Esophagus muscularis mucosa (tissue), 4 donors: Measurements from ENCODE around the gene ULK1. TPM values are rescaled to one million over a fixed set of nuclear protein-coding genes. Genes with fewer than 3 reads are reported as not detected.

Experiments
- DNase-seq: peaks from one replicate; pipeline ENCODE4 v3.0.0-alpha.2; 2017; ENCODE audit errors: extremely low spot score
- H3K27ac ChIP-seq, 4 donors: fragments of 200-600 bp; sonication (generic); replicated peaks in 1 of 4; 1 replicate in 3 of 4; 2 replicates in 1 of 4; pipeline ENCODE4 v1.5.1; 2016 to 2019; ENCODE audit warnings: mild to moderate bottlenecking in 1 of 4
- H3K27me3 ChIP-seq, 4 donors: fragments of 200-600 bp; sonication (generic); one replicate each; pipeline versions ENCODE4 v1.5.1 to v1.6.0; 2016 to 2019
- H3K36me3 ChIP-seq, 4 donors: fragments of 200-600 bp; sonication (generic); one replicate each; pipeline ENCODE4 v1.5.1; 2016 to 2019
- H3K4me1 ChIP-seq, 4 donors: fragments of 200-600 bp; sonication (generic); one replicate each; pipeline ENCODE4 v1.5.1; 2016 to 2019
- H3K4me3 ChIP-seq, 4 donors: fragments of 200-600 bp; sonication (generic); 1 replicate in 2 of 4; 2 replicates in 2 of 4; pipeline ENCODE4 v1.5.1; 2016 to 2019; ENCODE audit warnings: mild to moderate bottlenecking in 4 of 4, moderate library complexity in 1 of 4
- H3K9me3 ChIP-seq, 4 donors: fragments of 200-600 bp; sonication (generic); 1 replicate in 3 of 4; 2 replicates in 1 of 4; pipeline ENCODE4 v1.5.1; 2016 to 2019
- CTCF ChIP-seq, 3 experiments: fragments of 200-600 bp in 2 of 3; fragments of 450-650 bp in 1 of 3; sonication (generic) in 2 of 3; IDR thresholded peaks; one replicate each; pipeline ENCODE4 v1.5.1; 2017 to 2019; ENCODE audit warnings: antibody characterized with exemption in 3 of 3, mild to moderate bottlenecking in 2 of 3, moderate library complexity in 1 of 3
- EP300 ChIP-seq: sonication (generic); formaldehyde crosslinking; IDR thresholded peaks from one replicate; pipeline ENCODE4 v1.6.1; 2017; ENCODE audit warnings: antibody characterized with exemption
- POLR2A ChIP-seq: fragments of 450-650 bp; IDR thresholded peaks from one replicate; pipeline ENCODE4 v1.6.1; 2017; ENCODE audit warnings: antibody characterized with exemption, moderate library complexity, mild to moderate bottlenecking, low read depth
- POLR2AphosphoS5 ChIP-seq, 2 donors: sonication (generic); formaldehyde crosslinking; IDR thresholded peaks; one replicate each; pipeline ENCODE4 v1.6.1; 2017; ENCODE audit warnings: antibody characterized with exemption in 2 of 2
- WGBS: methylation state at CpG from one replicate; pipeline ENCODE4 v1.1.5; 2018; 5-methylcytosine and 5-hydroxymethylcytosine counted together
- intact Hi-C: fragments of 100-400 bp; cut with DNase I; formaldehyde crosslinking; loops from one replicate; pipeline ENCODE4 v1.15.1; 2023
- total RNA-seq, 4 donors: library from RNA; depleted of rRNA; stranded (reverse); fragments of >200 nt; gene quantifications; one replicate each; pipeline versions ENCODE4 v1.1.0 to v1.2.1, GENCODE V29; 2016

ULK1 gene
- total RNA-seq, 4 donors from 2014 or later, result 18.4 to 37.5 (median 26.9) TPM

DNA sequence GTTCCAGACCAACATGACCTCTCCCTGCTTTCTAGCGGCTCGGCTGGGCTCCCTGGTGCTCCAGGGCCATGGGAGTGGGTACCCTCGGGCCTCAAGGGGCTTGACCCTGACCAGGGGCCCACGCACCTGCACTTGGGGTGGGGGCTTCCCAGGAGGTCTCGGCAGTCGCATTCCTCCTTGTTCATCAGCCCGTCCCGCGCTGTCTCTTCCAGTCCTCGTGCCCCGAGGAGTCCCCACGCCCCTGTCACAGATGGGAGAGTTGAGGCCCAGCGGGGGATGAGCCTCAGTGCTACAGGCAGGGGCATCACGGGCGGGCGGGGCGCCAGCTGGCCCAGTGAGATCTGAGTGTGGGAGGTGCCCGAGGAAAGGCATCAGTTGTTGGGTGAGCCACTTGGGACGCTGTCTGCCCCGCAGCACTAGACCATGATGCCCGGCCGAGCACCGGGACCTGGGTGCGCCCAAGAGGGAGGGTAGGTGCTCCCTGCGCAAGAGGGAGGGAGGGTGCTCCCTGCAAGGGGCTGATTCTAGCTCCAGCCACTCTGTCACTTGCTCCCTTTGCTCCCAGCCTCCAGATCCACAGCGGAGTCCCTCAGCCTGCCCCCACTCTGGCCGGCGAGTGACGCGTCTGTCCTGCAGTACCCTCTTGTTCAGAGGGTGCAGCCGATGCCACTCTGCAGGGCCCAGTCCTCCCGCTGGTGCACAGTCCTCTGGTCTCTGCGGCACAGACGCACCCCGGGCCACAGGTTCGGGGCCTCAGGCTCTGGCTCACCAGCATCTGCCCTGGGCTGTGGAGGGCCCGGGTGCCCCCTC lies 42.5 kb upstream of the ULK1 start:
- Histone ChIP-seq H3K27me3 (peaks cover 0 to 64% (median 0%) of the 10 kb centered on the region in 4 donors), H3K9me3 (no peaks in the 10 kb centered on the region), H3K4me1 (peaks cover 0 to 10% (median 0%) of the 10 kb centered on the region in 4 donors), H3K4me3 (no peak overlapping the region), H3K36me3 (no peaks in the 10 kb centered on the region), H3K27ac (no peak overlapping the region)
- 85% methylated on average over 22 of the region's 37 CpGs for WGBS
- intact Hi-C loops, result loop anchor here (2.0 kb wide), 1 partner anchor 149 kb away; no protein-coding TSS in a partner anchor
- TF ChIP-seq POLR2A, result no peak
- TF ChIP-seq POLR2AphosphoS5 (IDR thresholded peaks at IDR 0.05), result no peak
- TF ChIP-seq EP300, result no peak
- TF ChIP-seq CTCF (IDR thresholded peaks at IDR 0.05), result no peak
- no peak for DNase-seq

DNA sequence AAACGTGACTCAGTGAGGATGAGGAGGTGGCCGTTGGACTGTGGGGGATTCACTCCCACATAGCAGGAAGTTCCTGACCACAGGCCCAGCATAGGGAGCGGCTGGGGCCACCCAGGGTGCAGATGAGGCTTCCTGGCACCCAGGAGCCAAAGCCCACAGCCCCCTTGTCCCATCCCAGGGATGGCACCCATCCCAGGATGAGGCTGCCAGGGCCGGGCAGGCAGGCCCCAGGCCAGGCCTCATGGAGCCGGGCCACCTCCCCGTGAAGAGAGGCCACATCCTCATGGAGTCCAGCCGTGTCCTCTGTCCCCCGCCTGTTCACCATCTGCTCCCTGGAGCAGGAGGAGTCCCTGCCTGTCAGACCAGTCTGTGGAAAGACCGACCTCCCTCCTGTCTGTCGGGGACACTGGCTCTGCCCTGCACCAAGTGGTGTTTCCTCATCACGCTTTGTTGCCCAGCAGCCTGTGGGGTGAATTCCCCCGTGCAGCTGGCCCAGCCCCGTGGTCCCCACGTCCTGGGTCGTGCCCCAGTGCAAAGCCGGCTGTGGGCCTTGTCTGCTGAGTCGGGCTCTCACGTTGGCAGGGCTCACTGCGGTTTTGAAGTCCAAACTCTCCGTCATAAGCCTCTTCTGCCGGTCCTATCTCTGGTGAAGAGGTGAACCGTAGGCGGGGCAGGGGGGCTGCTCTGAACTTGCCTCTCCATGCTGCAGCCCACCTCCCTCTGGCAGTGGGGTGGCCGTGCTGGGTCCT lies 41.7 kb upstream of the ULK1 start:
- no peak for DNase-seq
- Histone ChIP-seq H3K4me3 (no peak overlapping the region), H3K9me3 (no peaks in the 10 kb centered on the region), H3K27me3 (peaks cover 0 to 71% (median 0%) of the 10 kb centered on the region in 4 donors), H3K4me1 (peaks cover 0 to 10% (median 0%) of the 10 kb centered on the region in 4 donors), H3K36me3 (no peaks in the 10 kb centered on the region), H3K27ac (no peak overlapping the region)
- no peak for TF ChIP-seq POLR2AphosphoS5 (IDR thresholded peaks at IDR 0.05)
- no peak for TF ChIP-seq CTCF (IDR thresholded peaks at IDR 0.05)
- no peak for TF ChIP-seq POLR2A
- no peak for TF ChIP-seq EP300
- 52% methylated on average over 8 of the region's 24 CpGs for WGBS
- intact Hi-C loops, result no loop called here

DNA sequence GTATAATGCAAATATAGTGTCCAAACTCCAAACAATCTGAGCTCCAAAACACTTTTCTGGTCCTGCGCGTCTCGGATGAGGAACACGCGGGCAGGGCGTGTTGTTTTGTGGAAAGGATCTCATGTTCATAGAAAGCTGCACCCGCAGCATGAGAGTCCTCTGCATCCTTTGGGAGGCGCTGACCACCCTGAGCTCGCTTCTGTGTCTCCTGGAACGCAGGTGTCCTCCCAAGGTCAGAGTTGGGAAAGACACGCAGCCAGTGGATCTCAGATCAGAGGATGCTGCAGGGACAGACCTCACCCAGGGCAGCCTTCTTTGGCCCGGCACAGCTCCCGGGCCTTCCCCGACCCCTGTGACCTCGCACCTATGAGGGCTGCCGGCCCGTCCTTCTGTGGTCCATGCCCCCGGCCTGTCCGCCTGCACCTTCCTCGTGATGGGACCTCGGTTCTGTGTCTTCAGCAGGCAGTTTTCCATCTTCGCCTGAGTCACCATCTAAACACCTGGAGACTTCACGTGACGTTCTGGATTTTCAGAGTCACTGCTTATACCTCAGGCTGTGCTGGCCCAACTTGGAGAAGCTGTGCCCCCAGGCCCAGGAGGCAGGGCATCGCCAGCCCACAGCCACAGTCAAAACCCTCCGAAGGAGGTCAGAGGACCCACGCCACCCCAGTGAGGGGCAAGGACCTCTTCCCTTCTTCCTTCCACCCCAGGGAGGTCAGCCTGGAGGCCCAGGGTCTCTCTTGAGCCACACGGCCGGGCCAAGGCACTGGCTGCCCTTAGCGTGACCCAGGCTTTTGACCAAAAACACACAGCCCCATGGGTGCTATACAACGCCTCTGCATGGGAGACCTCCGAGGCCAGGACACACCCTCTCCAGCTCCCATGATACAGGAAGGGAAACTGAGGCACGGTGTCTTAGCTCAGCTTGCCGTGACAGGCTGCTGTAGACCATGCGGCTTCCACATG lies 40.3 kb upstream of the ULK1 start:
- WGBS, result 87% methylated on average over 21 of the region's 35 CpGs
- peaks cover 0 to 75% (median 0%) of the 10 kb centered on the region in 4 donors for H3K27me3 ChIP-seq
- intact Hi-C loops, result no loop called here
- H3K4me3 ChIP-seq, result no peak overlapping the region
- no peak overlapping the region for H3K27ac ChIP-seq
- DNase-seq, result no peak
- TF ChIP-seq POLR2AphosphoS5 (IDR thresholded peaks at IDR 0.05) (no peak), EP300 (no peak), POLR2A (no peak)
- no peaks in the 10 kb centered on the region for H3K36me3 ChIP-seq
- no peaks in the 10 kb centered on the region for H3K9me3 ChIP-seq
- peaks cover 0 to 10% (median 0%) of the 10 kb centered on the region in 4 donors for H3K4me1 ChIP-seq

- TF ChIP-seq POLR2AphosphoS5 (IDR thresholded peaks at IDR 0.05), result no peak
- TF ChIP-seq POLR2A, result no peak
- no peak for TF ChIP-seq EP300
- TF ChIP-seq CTCF (IDR thresholded peaks at IDR 0.05), result no peak
- no peak for DNase-seq
- no peak overlapping the region for H3K27ac ChIP-seq
- no peaks in the 10 kb centered on the region for H3K9me3 ChIP-seq
- no peaks in the 10 kb centered on the region for H3K36me3 ChIP-seq
- 78% methylated on average over 7 of the region's 16 CpGs for WGBS
- intact Hi-C loops, result no loop called here
- H3K4me1 ChIP-seq, result peaks cover 0 to 10% (median 0%) of the 10 kb centered on the region in 4 donors
- H3K27me3 ChIP-seq, result peaks cover 0 to 68% (median 0%) of the 10 kb centered on the region in 4 donors
- no peak overlapping the region for H3K4me3 ChIP-seq
These were observed 39.5 kb upstream of the ULK1 start for GRCh38 chr12:131854861-131855476.
